ENCODE results near the gene CACNA2D2. TPM values are rescaled to one million over a fixed set of nuclear protein-coding genes. Genes with fewer than 3 reads are reported as not detected.
"Not testable (repeated sequence)": the region's sequence is repeated elsewhere in the genome, so short reads cannot be mapped to it uniquely, and the experiment has no call there.

Gene CACNA2D2
- total and polyA plus RNA-seq, 2 of the 13 experiments (the other 11 are each of a cell fraction or from before 2014, with no cell fraction given) = not detected

GRCh38 chr3:50515565-50516439, 12.4 kb upstream of the CACNA2D2 start (continued):
- no peak for TF ChIP-seq IRF1 (CRISPR knock-in tag; IDR thresholded peaks at IDR 0.05; ENCODE audit: low read depth)
- peak; percentile 42; the same call in 1 of the 2 replicates for TF ChIP-seq THAP9 (CRISPR knock-in tag; IDR thresholded peaks at IDR 0.05; ENCODE audit: borderline replicate concordance)
- no peak for TF ChIP-seq MED13 (CRISPR knock-in tag; IDR thresholded peaks at IDR 0.05)
- TF ChIP-seq HDAC2 (CRISPR knock-in tag; IDR thresholded peaks at IDR 0.05) = 0 out of 2 replicates have a peak, but pooled peaks have one; percentile 32
- no peak for TF ChIP-seq ZNF550 (CRISPR knock-in tag; IDR thresholded peaks at IDR 0.05; ENCODE audit: borderline replicate concordance)
- TF ChIP-seq PHF21A (CRISPR knock-in tag; IDR thresholded peaks at IDR 0.05) = peak; percentile 81; the same call in 1 of the 2 replicates
- TF ChIP-seq HNF4G (IDR thresholded peaks at IDR 0.05; ENCODE audit: borderline replicate concordance, low read depth, low read length) = peak; percentile 23; the same call in 1 of the 2 replicates
- no peak for TF ChIP-seq HNF4G (CRISPR knock-in tag; IDR thresholded peaks at IDR 0.05; ENCODE audit: borderline replicate concordance, low read depth)
- TF ChIP-seq THRA (CRISPR knock-in tag; IDR thresholded peaks at IDR 0.05; ENCODE audit: borderline replicate concordance) = 0 out of 2 replicates have a peak, but pooled peaks have one; percentile 10

- DNase-seq (ENCODE audit: low spot score); H3K36me3 ChIP-seq (replicated peaks in 1 of 2; ENCODE audit: control insufficient read depth in 1 of 2, insufficient read depth in 2 of 2, low read length in 2 of 2); H3K4me2 ChIP-seq (ENCODE audit: low read depth, low read length); H3K9me3 ChIP-seq (ENCODE audit: low read length); H2AFZ ChIP-seq (ENCODE audit: low read length); in situ Hi-C loops (cut with HindIII; ENCODE audit: extremely low pct_ligation_motif_present, low pct_unique_long_range_greater_than_20kb); H3K79me2 ChIP-seq (ENCODE audit: insufficient read depth, low read length); ATAC-seq; FAIRE-seq; H3K4me3 ChIP-seq (replicated peaks in 1 of 3; ENCODE audit: insufficient read depth in 1 of 3, low read depth in 2 of 3, low read length in 3 of 3); POLR2A ChIA-PET; H4K20me1 ChIP-seq (ENCODE audit: insufficient read depth, low read length); H3K9ac ChIP-seq (ENCODE audit: insufficient read depth, low read depth, low read length); CTCF ChIA-PET (ENCODE audit: low intra/inter-chr PET ratio, low total read pairs); BruUV-seq (replicated peaks); intact Hi-C loops (cut with micrococcal nuclease; ENCODE audit: unreplicated experiment); H3K27ac ChIP-seq (ENCODE audit: extremely low read length, insufficient read depth, low read length): not testable (repeated sequence)
- WGBS (ENCODE audit: low lambda C conversion rate) = 16% methylated on average over 8 of the region's 8 CpGs
- Histone ChIP-seq H3K4me1 (ENCODE audit: insufficient read depth, low read length) (peaks cover 40% of the 10 kb centered on the region), H3K27me3 (ENCODE audit: control insufficient read depth in 1 of 2, insufficient read depth in 2 of 2, low read length in 2 of 2) (peaks cover 2 to 45% of the 10 kb centered on the region in 2 experiments; a peak in 2 of 5 replicates)
Measured at GRCh38 chr3:50512908-50513307, 9.5 kb upstream of the CACNA2D2 start.

All from HepG2 (cell line).